ENCODE measurements around the gene CYP2J2. TPM values are rescaled to one million over a fixed set of nuclear protein-coding genes. Genes with fewer than 3 reads are reported as not detected.
"Not testable (repeated sequence)": the region's sequence is repeated elsewhere in the genome, so short reads cannot be mapped to it uniquely, and the experiment has no call there.

The CYP2J2 gene
- total and polyA plus RNA-seq, 2 donors (not counting 3 experiments of a cell fraction or from before 2014, with no cell fraction given) = 0.06 to 0.27 TPM

DNA sequence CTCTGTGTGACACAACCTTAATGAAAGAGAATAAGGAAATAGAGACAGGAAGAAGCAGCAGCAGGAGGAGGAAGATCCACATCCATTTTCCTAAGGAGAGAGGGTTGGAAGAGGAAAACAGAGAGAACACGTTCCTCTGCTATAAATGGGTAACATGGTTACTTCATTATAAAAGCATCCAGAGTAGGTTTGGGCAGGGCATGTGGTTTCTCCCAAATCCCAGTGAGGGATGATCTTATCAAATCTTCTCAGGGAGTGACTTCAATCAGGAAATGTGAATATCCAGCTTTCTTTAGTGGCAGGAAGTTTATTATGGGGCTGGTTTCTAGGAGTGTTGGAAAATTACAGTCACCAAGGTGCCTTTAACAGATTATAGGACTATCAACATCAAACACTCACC, 11.1 kb downstream of the CYP2J2 start:
- no peak overlapping the region for H3K27ac ChIP-seq (ENCODE audit: insufficient read depth, low read depth, low read length)
- no TSS peak for BruUV-seq (replicated peaks)
- DNase-seq (ENCODE audit: low read depth, low spot score) (no peak), FAIRE-seq (no peak)
- peaks cover 0 to 7% of the 10 kb centered on the region in 2 experiments for H3K27me3 ChIP-seq (ENCODE audit: control insufficient read depth in 2 of 2, insufficient read depth in 2 of 2, low read length in 2 of 2)
- no peak overlapping the region for H3K9ac ChIP-seq (replicated peaks; ENCODE audit: extremely low read depth, insufficient read depth, low read length)
- intact Hi-C loops (cut with micrococcal nuclease) (no loop called here), dilution Hi-C loops (cut with MboI; ENCODE audit: extremely low pct_ligation_motif_present, low sequenced_read_pairs) (no loop called here)
- POLR2A ChIA-PET = no interaction called here
- no peaks in the 10 kb centered on the region for H3K4me1 ChIP-seq (ENCODE audit: control insufficient read depth, extremely low read depth, insufficient read depth, low read length)
- H4K20me1 ChIP-seq (replicated peaks; ENCODE audit: control insufficient read depth, extremely low read depth, insufficient read depth, low read length) = no peaks in the 10 kb centered on the region
- no peak overlapping the region for H3K4me3 ChIP-seq (replicated peaks in 1 of 3; ENCODE audit: insufficient read depth in 1 of 3, low read depth in 1 of 3, low read length in 3 of 3)
- H3K79me2 ChIP-seq (ENCODE audit: control insufficient read depth, insufficient read depth, low read length) = no peaks in the 10 kb centered on the region
- H3K4me2 ChIP-seq (ENCODE audit: insufficient read depth, low read length) = no peak overlapping the region
- no peak for TF ChIP-seq EZH2 (IDR thresholded peaks at IDR 0.05; ENCODE audit: borderline replicate concordance, low read depth, low read length, severe bottlenecking)
- TF ChIP-seq JUN (IDR thresholded peaks at IDR 0.05; ENCODE audit: borderline replicate concordance, insufficient read depth, insufficient read length, low read depth) = no peak
- no peak for TF ChIP-seq GATA2 (IDR thresholded peaks at IDR 0.05; ENCODE audit: insufficient read depth, insufficient read length, low read depth, low read length)
- no peak for TF ChIP-seq CTCF (IDR thresholded peaks at IDR 0.05; ENCODE audit: extremely low read depth in 1 of 2, insufficient read depth in 1 of 2, low read depth in 1 of 2, low read length in 2 of 2)
- no peak for TF ChIP-seq POLR2A (IDR thresholded peaks at IDR 0.05; ENCODE audit: low read depth, low read length)
- no peak for TF ChIP-seq POLR2AphosphoS5 (IDR thresholded peaks at IDR 0.05; ENCODE audit: insufficient read depth, low read depth, low read length)
- no peaks in the 10 kb centered on the region for H3K9me3 ChIP-seq (replicated peaks; ENCODE audit: control insufficient read depth, insufficient read depth, low read length)
- no peak overlapping the region for H2AFZ ChIP-seq (ENCODE audit: low read depth, low read length)
- CTCF ChIA-PET = no interaction called here
- no peaks in the 10 kb centered on the region for H3K9me1 ChIP-seq (replicated peaks; ENCODE audit: control insufficient read depth, extremely low read depth, insufficient read depth, low read length)
- no peaks in the 10 kb centered on the region for H3K36me3 ChIP-seq (ENCODE audit: control insufficient read depth in 2 of 2, extremely low read depth in 1 of 2, insufficient read depth in 2 of 2, low read length in 2 of 2)

- H4K20me1 ChIP-seq (replicated peaks; ENCODE audit: control insufficient read depth, extremely low read depth, insufficient read depth, low read length); intact Hi-C loops (cut with micrococcal nuclease); H3K9me3 ChIP-seq (replicated peaks; ENCODE audit: control insufficient read depth, insufficient read depth, low read length); FAIRE-seq; CTCF ChIA-PET; H3K4me2 ChIP-seq (ENCODE audit: insufficient read depth, low read length); H3K27ac ChIP-seq (ENCODE audit: insufficient read depth, low read depth, low read length); DNase-seq (ENCODE audit: low read depth, low spot score); H3K27me3 ChIP-seq (ENCODE audit: control insufficient read depth in 2 of 2, insufficient read depth in 2 of 2, low read length in 2 of 2); H3K9me1 ChIP-seq (replicated peaks; ENCODE audit: control insufficient read depth, extremely low read depth, insufficient read depth, low read length); dilution Hi-C loops (cut with MboI; ENCODE audit: extremely low pct_ligation_motif_present, low sequenced_read_pairs); H2AFZ ChIP-seq (ENCODE audit: low read depth, low read length); POLR2A ChIA-PET; H3K36me3 ChIP-seq (ENCODE audit: control insufficient read depth in 2 of 2, extremely low read depth in 1 of 2, insufficient read depth in 2 of 2, low read length in 2 of 2); BruUV-seq (replicated peaks); H3K79me2 ChIP-seq (ENCODE audit: control insufficient read depth, insufficient read depth, low read length); H3K4me3 ChIP-seq (replicated peaks in 1 of 3; ENCODE audit: insufficient read depth in 1 of 3, low read depth in 1 of 3, low read length in 3 of 3); H3K4me1 ChIP-seq (ENCODE audit: control insufficient read depth, extremely low read depth, insufficient read depth, low read length); H3K9ac ChIP-seq (replicated peaks; ENCODE audit: extremely low read depth, insufficient read depth, low read length): not testable (repeated sequence)
These were observed 11.7 kb downstream of the CYP2J2 start for GRCh38 chr1:59914791-59915286.

Measured in endothelial cell of umbilical vein (primary cell).